GM12891 (cell line): Measurements from ENCODE around the gene TEX2.
A peak's percentile ranks its signal among the peaks of the same experiment; 100 is the strongest.

ENCODE experiments used
- DNase-seq: peaks from one replicate; pipeline ENCODE4 v3.0.0; 2011; ENCODE audit warnings: low spot score; ENCODE audit not compliant: insufficient read length
- FAIRE-seq: peaks from 2 replicates; lab custom pipeline; 2011; peaks lifted over from hg19 to GRCh38; lab: Jason Lieb, UNC
- PAX5 ChIP-seq: IDR thresholded peaks from 2 replicates; pipeline ENCODE4 v1.6.1; 2011; ENCODE audit warnings: low read length, moderate library complexity, mild to moderate bottlenecking; ENCODE audit not compliant: insufficient read depth, severe bottlenecking
- POLR2A ChIP-seq: IDR thresholded peaks from 2 replicates; pipeline ENCODE4 v1.6.1; 2011; ENCODE audit warnings: low read depth, low read length, control low read depth
- POLR2AphosphoS5 ChIP-seq: IDR thresholded peaks from 2 replicates; pipeline ENCODE4 v1.6.1; 2011; ENCODE audit warnings: low read depth, low read length, control low read depth
- POU2F2 ChIP-seq: IDR thresholded peaks from 2 replicates; pipeline ENCODE4 v1.6.1; 2011; ENCODE audit warnings: low read depth, mild to moderate bottlenecking, control low read depth, low read length, moderate library complexity
- SPI1 ChIP-seq: IDR thresholded peaks from 2 replicates; pipeline ENCODE4 v1.6.1; 2011; ENCODE audit warnings: low read depth, low read length, control low read depth
- TAF1 ChIP-seq: IDR thresholded peaks from 2 replicates; pipeline ENCODE4 v1.6.1; 2011; ENCODE audit warnings: low read depth, low read length, control low read depth

TEX2 gene

GRCh38 chr17:64149196-64149595 lies 113.9 kb downstream of the TEX2 start:
- FAIRE-seq (no peak), DNase-seq (no peak)
- TF ChIP-seq PAX5 (no peak), POLR2A (no peak), TAF1 (no peak), POU2F2 (no peak), SPI1 (no peak), POLR2AphosphoS5 (no peak)

GRCh38 chr17:64148699-64149098 lies 114.4 kb downstream of the TEX2 start:
- DNase-seq = no peak
- TF ChIP-seq POLR2AphosphoS5 = no peak
- no peak for TF ChIP-seq PAX5
- no peak for TF ChIP-seq TAF1
- TF ChIP-seq SPI1 = no peak
- TF ChIP-seq POU2F2 = no peak
- TF ChIP-seq POLR2A = no peak
- no peak for FAIRE-seq

GRCh38 chr17:64148017-64148631 lies 114.9 kb downstream of the TEX2 start:
- TF ChIP-seq POU2F2 (no peak), POLR2AphosphoS5 (peak; percentile 30; the same call in 1 of the 2 replicates), TAF1 (no peak)
- no peak for DNase-seq
- no peak for FAIRE-seq

- peak; percentile 32; the same call in 1 of the 2 replicates for TF ChIP-seq POU2F2
- no peak for TF ChIP-seq SPI1
- TF ChIP-seq TAF1 = no peak
- TF ChIP-seq POLR2A = peak; percentile 54
- TF ChIP-seq POLR2AphosphoS5 = peak; percentile 63; the same call in 1 of the 2 replicates
- TF ChIP-seq PAX5 = no peak
- DNase-seq (no peak), FAIRE-seq (no peak)
These were observed 115.7 kb downstream of the TEX2 start for GRCh38 chr17:64147110-64148016.

GRCh38 chr17:64146418-64147109 lies 116.5 kb downstream of the TEX2 start:
- DNase-seq = no peak
- FAIRE-seq = peak; percentile 47
- no peak for TF ChIP-seq TAF1
- peak; percentile 90 for TF ChIP-seq POLR2AphosphoS5
- no peak for TF ChIP-seq SPI1
- TF ChIP-seq POU2F2 = peak; percentile 27; the same call in 1 of the 2 replicates
- peak; percentile 91; the same call in 1 of the 2 replicates for TF ChIP-seq POLR2A
- TF ChIP-seq PAX5 = no peak

GRCh38 chr17:64145751-64146417 lies 117.2 kb downstream of the TEX2 start:
- FAIRE-seq = peak; percentile 94
- peak; percentile 85 for DNase-seq
- TF ChIP-seq POU2F2 (peak; percentile 96), PAX5 (peak; percentile 41), POLR2A (peak; percentile 99), TAF1 (peak; percentile 93), POLR2AphosphoS5 (peak; percentile 99), SPI1 (no peak)

GRCh38 chr17:64145375-64145750 lies 117.7 kb downstream of the TEX2 start:
- DNase-seq (no peak), FAIRE-seq (no peak)
- TF ChIP-seq PAX5 (no peak), TAF1 (peak; percentile 92; the same call in 1 of the 2 replicates)

GRCh38 chr17:64139542-64139941 lies 123.5 kb downstream of the TEX2 start:
- FAIRE-seq = no peak
- TF ChIP-seq SPI1 (no peak), TAF1 (no peak), PAX5 (no peak), POU2F2 (no peak), POLR2AphosphoS5 (no peak), POLR2A (no peak)
- DNase-seq = no peak
